Liver (tissue), 3 donors: Measurements from ENCODE around the gene DLL1.

Experiments used
- EGR1 ChIP-seq, 2 donors: IDR thresholded peaks; 2 replicates each; pipeline ENCODE4 v1.6.1; 2016 to 2018; ENCODE audit warnings: antibody characterized with exemption in 2 of 2, low read depth in 2 of 2
- GABPA ChIP-seq, 2 donors: IDR thresholded peaks in 1 of 2; conservative IDR thresholded peaks in 1 of 2; 2 replicates each; pipeline ENCODE4 v1.6.1; 2016; ENCODE audit warnings: antibody characterized with exemption in 2 of 2, mild to moderate bottlenecking in 1 of 2, moderate library complexity in 1 of 2
- HNF4G ChIP-seq: IDR thresholded peaks from 2 replicates; pipeline ENCODE4 v1.6.1; 2016; ENCODE audit warnings: antibody characterized with exemption
- MAX ChIP-seq: IDR thresholded peaks from 2 replicates; pipeline ENCODE4 v1.6.1; 2016; ENCODE audit warnings: antibody characterized with exemption
- RAD21 ChIP-seq, 2 donors: IDR thresholded peaks; 2 replicates each; pipeline ENCODE4 v1.6.1; 2016; ENCODE audit warnings: antibody characterized with exemption in 2 of 2, mild to moderate bottlenecking in 2 of 2
- RXRA ChIP-seq, 2 donors: IDR thresholded peaks; 2 replicates each; pipeline ENCODE4 v1.6.1; 2017 to 2018; ENCODE audit warnings: antibody characterized with exemption in 2 of 2, mild to moderate bottlenecking in 1 of 2
- SP1 ChIP-seq: IDR thresholded peaks from 2 replicates; pipeline ENCODE4 v1.6.1; 2018; ENCODE audit warnings: antibody characterized with exemption, mild to moderate bottlenecking
- TAF1 ChIP-seq: conservative IDR thresholded peaks from 2 replicates; pipeline ENCODE4 v1.6.1; 2016; ENCODE audit warnings: antibody characterized with exemption, mild to moderate bottlenecking
- YY1 ChIP-seq: IDR thresholded peaks from 2 replicates; pipeline ENCODE4 v1.6.1; 2016; ENCODE audit warnings: antibody characterized with exemption, mild to moderate bottlenecking
- TF ChIP-seq, protein P1 (sequence below): fragments of 150-350 bp; IDR thresholded peaks from 2 replicates; pipeline ENCODE4 v1.5.1; 2017; ENCODE audit warnings: improper control_type of control experiment, low read depth, low read length; ENCODE audit not compliant: missing input control
- TF ChIP-seq, protein P2 (sequence below): IDR thresholded peaks from 2 replicates; pipeline ENCODE4 v1.6.1; 2016; ENCODE audit warnings: antibody characterized with exemption
- donor health status: healthy.
- donor health status: healthy.

DNA sequence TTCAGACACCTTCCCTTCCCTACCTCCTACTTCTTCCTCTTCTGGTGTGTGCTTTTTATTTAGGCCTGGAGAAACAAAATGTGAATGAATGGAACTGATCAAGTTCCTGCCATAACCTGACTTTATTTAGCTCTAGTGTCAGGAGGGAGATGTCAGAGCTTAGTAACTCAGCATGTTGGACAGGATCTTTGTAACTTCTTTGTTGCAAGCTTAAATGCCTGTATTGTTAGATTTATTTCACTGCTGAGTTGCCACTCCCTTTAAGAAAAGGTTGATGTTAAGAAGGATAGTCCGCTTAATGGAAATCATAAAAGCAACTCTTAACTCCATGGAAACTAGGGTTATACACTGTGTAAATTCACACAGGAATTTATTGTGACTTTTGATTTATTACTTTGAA is 17.9 kb upstream of the DLL1 start:
- TF ChIP-seq MAX = no peak
- TF ChIP-seq RXRA (IDR thresholded peaks at IDR 0.05) = no peak
- no peak for TF ChIP-seq TAF1
- TF ChIP-seq, protein P1, sequence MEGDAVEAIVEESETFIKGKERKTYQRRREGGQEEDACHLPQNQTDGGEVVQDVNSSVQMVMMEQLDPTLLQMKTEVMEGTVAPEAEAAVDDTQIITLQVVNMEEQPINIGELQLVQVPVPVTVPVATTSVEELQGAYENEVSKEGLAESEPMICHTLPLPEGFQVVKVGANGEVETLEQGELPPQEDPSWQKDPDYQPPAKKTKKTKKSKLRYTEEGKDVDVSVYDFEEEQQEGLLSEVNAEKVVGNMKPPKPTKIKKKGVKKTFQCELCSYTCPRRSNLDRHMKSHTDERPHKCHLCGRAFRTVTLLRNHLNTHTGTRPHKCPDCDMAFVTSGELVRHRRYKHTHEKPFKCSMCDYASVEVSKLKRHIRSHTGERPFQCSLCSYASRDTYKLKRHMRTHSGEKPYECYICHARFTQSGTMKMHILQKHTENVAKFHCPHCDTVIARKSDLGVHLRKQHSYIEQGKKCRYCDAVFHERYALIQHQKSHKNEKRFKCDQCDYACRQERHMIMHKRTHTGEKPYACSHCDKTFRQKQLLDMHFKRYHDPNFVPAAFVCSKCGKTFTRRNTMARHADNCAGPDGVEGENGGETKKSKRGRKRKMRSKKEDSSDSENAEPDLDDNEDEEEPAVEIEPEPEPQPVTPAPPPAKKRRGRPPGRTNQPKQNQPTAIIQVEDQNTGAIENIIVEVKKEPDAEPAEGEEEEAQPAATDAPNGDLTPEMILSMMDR = no peak
- TF ChIP-seq GABPA (IDR thresholded peaks at IDR 0.05 in 1 of 2, conservative IDR thresholded peaks at IDR 0.05 in 1 of 2) = no peak
- no peak for TF ChIP-seq YY1
- no peak for TF ChIP-seq EGR1 (IDR thresholded peaks at IDR 0.05; ENCODE audit: low read depth in 2 of 2)
- no peak for TF ChIP-seq HNF4G
- no peak for TF ChIP-seq RAD21 (IDR thresholded peaks at IDR 0.05)
- TF ChIP-seq, protein P2, sequence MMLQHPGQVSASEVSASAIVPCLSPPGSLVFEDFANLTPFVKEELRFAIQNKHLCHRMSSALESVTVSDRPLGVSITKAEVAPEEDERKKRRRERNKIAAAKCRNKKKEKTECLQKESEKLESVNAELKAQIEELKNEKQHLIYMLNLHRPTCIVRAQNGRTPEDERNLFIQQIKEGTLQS = no peak
- TF ChIP-seq SP1 = no peak
